Measurements from ENCODE around the gene LYSMD1. TPM values are rescaled to one million over a fixed set of nuclear protein-coding genes. Genes with fewer than 3 reads are reported as not detected.

LYSMD1 gene
- total RNA-seq, 1 experiment from 2014 or later, result 6.3 TPM

DNA sequence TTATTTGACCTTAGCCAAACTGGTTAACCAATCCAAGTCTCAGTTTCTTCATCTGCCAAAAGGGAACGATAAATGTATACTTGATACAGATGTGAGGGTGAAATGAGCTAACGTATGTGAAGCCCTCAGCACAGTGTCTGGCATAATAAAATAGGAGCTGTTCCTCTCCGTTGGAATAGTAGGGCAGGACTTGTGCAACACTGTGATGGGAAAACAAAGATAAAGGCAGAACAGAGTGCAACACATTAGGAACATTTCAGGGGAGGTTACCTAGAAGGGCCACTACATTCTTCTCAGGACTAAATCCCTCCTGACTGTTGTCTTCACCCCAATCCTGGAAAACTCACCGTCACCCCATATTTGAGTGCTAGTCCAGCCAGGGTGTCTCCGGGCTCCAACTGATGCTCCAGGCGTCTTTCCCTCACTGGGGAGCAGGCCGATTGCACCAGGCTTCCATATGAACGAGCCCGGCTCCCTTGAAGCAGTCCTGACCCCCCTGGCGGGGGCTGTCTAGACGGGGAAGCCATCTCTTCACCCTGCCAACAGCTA is 896 bp downstream of the LYSMD1 start:
- ChIA-PET CTCF (interaction anchor here (0.7 to 1.6 kb wide), 2 partner anchors 65 to 87 kb away, joined by 3 to 12 read pairs; no protein-coding TSS in a partner anchor), POLR2A (ENCODE audit: unreplicated experiment) (no interaction called here)
- no peaks in the 10 kb centered on the region for H3K9me2 ChIP-seq (replicated peaks; ENCODE audit: low read length)
- ATAC-seq, result peak; percentile 1; the same call in 1 of the 2 replicates
- H3F3A ChIP-seq (ENCODE audit: low read length, unreplicated experiment), result no peaks in the 10 kb centered on the region
- no peak overlapping the region for H3K27ac ChIP-seq (ENCODE audit: low read length)
- no peaks in the 10 kb centered on the region for H4K20me1 ChIP-seq (ENCODE audit: low read length)
- intact Hi-C loops (cut with micrococcal nuclease), result no loop called here
- peak overlapping the region; percentile 96 for H2AFZ ChIP-seq (ENCODE audit: low read length)
- H3K27me3 ChIP-seq (ENCODE audit: low read length), result no peaks in the 10 kb centered on the region
- peak overlapping the region; percentile 87 for H3K9ac ChIP-seq (ENCODE audit: low read length)
- no peak for DNase-seq
- peaks cover 5% of the 10 kb centered on the region; the same call in 1 of the 2 replicates for H3K36me3 ChIP-seq (ENCODE audit: low read depth, low read length)
- H3K4me3 ChIP-seq (ENCODE audit: low read length), result peak overlapping the region; percentile 85
- H3K9me3 ChIP-seq (ENCODE audit: low read length), result no peaks in the 10 kb centered on the region
- H3K4me2 ChIP-seq (ENCODE audit: low read length), result peak overlapping the region; percentile 94
- peaks cover 32% of the 10 kb centered on the region for H3K79me2 ChIP-seq (ENCODE audit: low read length)
- BruUV-seq (replicated peaks), result no TSS peak
- H3K4me1 ChIP-seq (ENCODE audit: insufficient read depth, low read length), result peaks cover 18% of the 10 kb centered on the region
- no peak for TF ChIP-seq EZH2 (IDR thresholded peaks at IDR 0.05; ENCODE audit: low read length, unreplicated experiment)
- TF ChIP-seq, protein P1, sequence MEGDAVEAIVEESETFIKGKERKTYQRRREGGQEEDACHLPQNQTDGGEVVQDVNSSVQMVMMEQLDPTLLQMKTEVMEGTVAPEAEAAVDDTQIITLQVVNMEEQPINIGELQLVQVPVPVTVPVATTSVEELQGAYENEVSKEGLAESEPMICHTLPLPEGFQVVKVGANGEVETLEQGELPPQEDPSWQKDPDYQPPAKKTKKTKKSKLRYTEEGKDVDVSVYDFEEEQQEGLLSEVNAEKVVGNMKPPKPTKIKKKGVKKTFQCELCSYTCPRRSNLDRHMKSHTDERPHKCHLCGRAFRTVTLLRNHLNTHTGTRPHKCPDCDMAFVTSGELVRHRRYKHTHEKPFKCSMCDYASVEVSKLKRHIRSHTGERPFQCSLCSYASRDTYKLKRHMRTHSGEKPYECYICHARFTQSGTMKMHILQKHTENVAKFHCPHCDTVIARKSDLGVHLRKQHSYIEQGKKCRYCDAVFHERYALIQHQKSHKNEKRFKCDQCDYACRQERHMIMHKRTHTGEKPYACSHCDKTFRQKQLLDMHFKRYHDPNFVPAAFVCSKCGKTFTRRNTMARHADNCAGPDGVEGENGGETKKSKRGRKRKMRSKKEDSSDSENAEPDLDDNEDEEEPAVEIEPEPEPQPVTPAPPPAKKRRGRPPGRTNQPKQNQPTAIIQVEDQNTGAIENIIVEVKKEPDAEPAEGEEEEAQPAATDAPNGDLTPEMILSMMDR (conservative IDR thresholded peaks at IDR 0.05; ENCODE audit: low read depth, low read length), result no peak
- no peak for TF ChIP-seq EZH2phosphoT487 (IDR thresholded peaks at IDR 0.05; ENCODE audit: borderline replicate concordance, low read length)

DNA sequence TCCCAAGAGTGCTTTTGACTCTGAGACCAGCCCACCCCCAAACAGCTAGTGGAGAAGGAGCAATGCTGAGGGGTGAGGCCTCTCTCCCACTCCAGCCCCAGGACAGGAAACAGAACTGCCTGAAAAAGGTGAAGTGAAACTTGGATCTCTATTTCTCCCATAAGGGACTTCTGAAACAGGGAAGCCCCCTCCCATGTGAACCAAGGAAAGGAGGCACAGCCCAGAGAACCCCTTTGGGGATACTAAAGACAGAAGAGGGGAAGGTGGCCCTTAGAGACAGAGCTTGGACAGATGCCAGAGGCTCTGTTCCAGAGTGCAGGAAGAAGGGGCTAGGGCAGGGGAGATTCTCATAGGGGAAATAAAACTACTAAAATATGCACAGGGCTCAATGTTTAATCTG is 6.3 kb downstream of the LYSMD1 start:
- H3K9ac ChIP-seq (ENCODE audit: low read length), result no peak overlapping the region
- H3F3A ChIP-seq (ENCODE audit: low read length, unreplicated experiment), result no peaks in the 10 kb centered on the region
- no TSS peak for BruUV-seq (replicated peaks)
- no peak for TF ChIP-seq EZH2phosphoT487 (IDR thresholded peaks at IDR 0.05; ENCODE audit: borderline replicate concordance, low read length)
- TF ChIP-seq, protein P1 (conservative IDR thresholded peaks at IDR 0.05; ENCODE audit: low read depth, low read length), result no peak
- TF ChIP-seq EZH2 (IDR thresholded peaks at IDR 0.05; ENCODE audit: low read length, unreplicated experiment), result no peak
- H3K4me2 ChIP-seq (ENCODE audit: low read length), result no peak overlapping the region
- no peak overlapping the region for H3K27ac ChIP-seq (ENCODE audit: low read length)
- peaks cover 5% of the 10 kb centered on the region for H3K79me2 ChIP-seq (ENCODE audit: low read length)
- no peak overlapping the region for H3K4me3 ChIP-seq (ENCODE audit: low read length)
- peaks cover 4% of the 10 kb centered on the region for H3K4me1 ChIP-seq (ENCODE audit: insufficient read depth, low read length)
- H3K27me3 ChIP-seq (ENCODE audit: low read length), result no peaks in the 10 kb centered on the region
- no peaks in the 10 kb centered on the region for H3K9me3 ChIP-seq (ENCODE audit: low read length)
- no peaks in the 10 kb centered on the region for H3K9me2 ChIP-seq (replicated peaks; ENCODE audit: low read length)
- intact Hi-C loops (cut with micrococcal nuclease), result loop anchor here (10.0 kb wide), 1 partner anchor 135 kb away; no protein-coding TSS in a partner anchor
- no peak for DNase-seq
- peaks cover 5% of the 10 kb centered on the region; the same call in 1 of the 2 replicates for H3K36me3 ChIP-seq (ENCODE audit: low read depth, low read length)
- ChIA-PET POLR2A (ENCODE audit: unreplicated experiment) (no interaction called here), CTCF (interaction anchor here (1.3 kb wide), 1 partner anchor 60 kb away, joined by 4 read pairs; no protein-coding TSS in a partner anchor)
- ATAC-seq, result no peak
- H4K20me1 ChIP-seq (ENCODE audit: low read length), result no peaks in the 10 kb centered on the region
- H2AFZ ChIP-seq (ENCODE audit: low read length), result no peak overlapping the region

DNA sequence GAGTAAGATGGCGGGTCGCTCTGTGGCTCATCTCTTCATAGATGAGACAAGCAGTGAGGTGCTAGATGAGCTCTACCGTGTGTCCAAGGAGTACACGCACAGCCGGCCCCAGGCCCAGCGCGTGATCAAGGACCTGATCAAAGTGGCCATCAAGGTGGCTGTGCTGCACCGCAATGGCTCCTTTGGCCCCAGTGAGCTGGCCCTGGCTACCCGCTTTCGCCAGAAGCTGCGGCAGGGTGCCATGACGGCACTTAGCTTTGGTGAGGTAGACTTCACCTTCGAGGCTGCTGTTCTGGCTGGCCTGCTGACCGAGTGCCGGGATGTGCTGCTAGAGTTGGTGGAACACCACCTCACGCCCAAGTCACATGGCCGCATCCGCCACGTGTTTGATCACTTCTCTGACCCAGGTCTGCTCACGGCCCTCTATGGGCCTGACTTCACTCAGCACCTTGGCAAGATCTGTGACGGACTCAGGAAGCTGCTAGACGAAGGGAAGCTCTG is 6.9 kb downstream of the LYSMD1 start:
- no peak for ATAC-seq
- intact Hi-C loops (cut with micrococcal nuclease), result loop anchor here (10.0 kb wide), 1 partner anchor 134 kb away; no protein-coding TSS in a partner anchor

More for the DNA sequence above, 6.9 kb downstream of the LYSMD1 start:
- TF ChIP-seq, protein P1 (conservative IDR thresholded peaks at IDR 0.05; ENCODE audit: low read depth, low read length), result no peak
- H3K79me2 ChIP-seq (ENCODE audit: low read length), result no peaks in the 10 kb centered on the region
- peaks cover 5% of the 10 kb centered on the region; the same call in 1 of the 2 replicates for H3K36me3 ChIP-seq (ENCODE audit: low read depth, low read length)
- no peaks in the 10 kb centered on the region for H4K20me1 ChIP-seq (ENCODE audit: low read length)
- no peak overlapping the region for H3K9ac ChIP-seq (ENCODE audit: low read length)
- DNase-seq, result no peak
- H3K4me1 ChIP-seq (ENCODE audit: insufficient read depth, low read length), result no peaks in the 10 kb centered on the region
- no peaks in the 10 kb centered on the region for H3K9me2 ChIP-seq (replicated peaks; ENCODE audit: low read length)
- H3K27me3 ChIP-seq (ENCODE audit: low read length), result no peaks in the 10 kb centered on the region
- no peak overlapping the region for H3K27ac ChIP-seq (ENCODE audit: low read length)
- no peak overlapping the region for H3K4me3 ChIP-seq (ENCODE audit: low read length)
- no TSS peak for BruUV-seq (replicated peaks)
- no peaks in the 10 kb centered on the region for H3K9me3 ChIP-seq (ENCODE audit: low read length)
- POLR2A ChIA-PET (ENCODE audit: unreplicated experiment), result no interaction called here
- H3K4me2 ChIP-seq (ENCODE audit: low read length), result no peak overlapping the region
- no peak overlapping the region for H2AFZ ChIP-seq (ENCODE audit: low read length)
- no peaks in the 10 kb centered on the region for H3F3A ChIP-seq (ENCODE audit: low read length, unreplicated experiment)
- CTCF ChIA-PET, result interaction anchor here (1.3 kb wide), 1 partner anchor 59 kb away, joined by 4 read pairs; no protein-coding TSS in a partner anchor
